T-cell (primary cell): ENCODE data around the gene ADGRB3. TPM values are rescaled to one million over a fixed set of nuclear protein-coding genes. Genes with fewer than 3 reads are reported as not detected.
A peak's percentile ranks its signal among the peaks of the same experiment; 100 is the strongest.

ENCODE experiments used
- ATAC-seq, 4 experiments: fragments of 200-7000 bp in 3 of 4; fragments of 150-1000 bp in 1 of 4; cut with Tn5 transposase; replicated peaks in 1 of 4; 1 replicate in 3 of 4; 2 replicates in 1 of 4; pipeline ENCODE4 v1.10.0; 2021; ENCODE audit warnings: moderate library complexity in 3 of 4, mild to moderate bottlenecking in 2 of 4, moderate number of reproducible peaks in 1 of 4
- CTCF ChIA-PET, 2 donors: fragments of 300-600 bp; sonication (Branson Sonifier 250); formaldehyde crosslinking; loops; one replicate each; lab custom pipeline; 2022; ENCODE audit warnings: antibody characterized with exemption in 2 of 2; lab: Charles Lee
- POLR2A ChIA-PET, 2 donors: fragments of 300-600 bp; sonication (Branson Sonifier 250); formaldehyde crosslinking; loops; one replicate each; lab custom pipeline; 2022; ENCODE audit warnings: antibody characterized with exemption in 2 of 2; lab: Charles Lee
- DNase-seq, 35 experiments: peaks; one replicate each; pipeline versions ENCODE4 v3.0.0 to v3.0.0-alpha.2; 2013 to 2023
- H3K27ac ChIP-seq: one replicate; pipeline ENCODE4 v1.5.1; 2013; ENCODE audit warnings: low read length
- H3K27me3 ChIP-seq, 2 experiments: replicated peaks in 1 of 2; 1 replicate in 1 of 2; 2 replicates in 1 of 2; pipeline versions ENCODE4 v1.6.1 to v1.7.0; 2013; ENCODE audit warnings: low read length in 1 of 2, mixed read lengths in 1 of 2; ENCODE audit not compliant: control insufficient read depth in 2 of 2, insufficient read depth in 2 of 2; ENCODE audit errors: extremely low read depth in 1 of 2
- H3K36me3 ChIP-seq, 2 donors: 1 replicate in 1 of 2; 2 replicates in 1 of 2; pipeline versions ENCODE4 v1.6.1 to v1.7.0; 2013; ENCODE audit warnings: low read length in 1 of 2; ENCODE audit not compliant: control insufficient read depth in 2 of 2, insufficient read depth in 1 of 2; ENCODE audit errors: extremely low read depth in 1 of 2
- H3K4me1 ChIP-seq, 2 experiments: 1 replicate in 1 of 2; 2 replicates in 1 of 2; pipeline versions ENCODE4 v1.6.1 to v1.7.0; 2013; ENCODE audit warnings: low read length in 2 of 2, mixed read lengths in 1 of 2; ENCODE audit not compliant: insufficient read depth in 2 of 2, control insufficient read depth in 1 of 2; ENCODE audit errors: extremely low read depth in 1 of 2
- H3K4me3 ChIP-seq, 2 donors: 1 replicate in 1 of 2; 2 replicates in 1 of 2; pipeline versions ENCODE4 v1.5.1 to v1.7.0; 2013; ENCODE audit warnings: mild to moderate bottlenecking in 2 of 2, low read length in 1 of 2, moderate library complexity in 1 of 2; ENCODE audit not compliant: control insufficient read depth in 1 of 2; ENCODE audit errors: extremely low read depth in 1 of 2
- H3K9me3 ChIP-seq: 2 replicates; pipeline ENCODE4 v1.7.0; 2013
- H3K27ac Mint-ChIP-seq, 2 donors: one replicate each; pipeline ENCODE4 v1.8.0; 2020 to 2021; ENCODE audit warnings: mild to moderate bottlenecking in 2 of 2, mixed read lengths in 2 of 2
- H3K27me3 Mint-ChIP-seq, 2 donors: one replicate each; pipeline ENCODE4 v1.8.0; 2021 to 2022; ENCODE audit warnings: mixed read lengths in 2 of 2
- H3K36me3 Mint-ChIP-seq: one replicate; pipeline ENCODE4 v1.8.0; 2021; ENCODE audit warnings: mixed read lengths
- H3K4me1 Mint-ChIP-seq, 3 donors: one replicate each; pipeline ENCODE4 v1.8.0; 2020 to 2022; ENCODE audit warnings: mixed read lengths in 3 of 3, mild to moderate bottlenecking in 1 of 3
- H3K4me3 Mint-ChIP-seq, 3 donors: one replicate each; pipeline ENCODE4 v1.8.0; 2020 to 2022; ENCODE audit warnings: mild to moderate bottlenecking in 3 of 3, mixed read lengths in 3 of 3, moderate library complexity in 3 of 3
- H3K9me3 Mint-ChIP-seq, 3 donors: one replicate each; pipeline ENCODE4 v1.8.0; 2020 to 2022; ENCODE audit warnings: mixed read lengths in 3 of 3
- WGBS: methylation state at CpG from one replicate; pipeline ENCODE4 v1.1.5; 2013; ENCODE audit warnings: missing lambda C conversion rate; ENCODE audit not compliant: insufficient coverage; 5-methylcytosine and 5-hydroxymethylcytosine counted together
- total RNA-seq, 35 experiments: library from RNA in 6 of 35; stranded (reverse) in 6 of 35; fragments of 120-200 nt in 1 of 35; gene quantifications; one replicate each; pipeline versions ENCODE4 v1.2.1 to v1.2.4 and lab custom pipeline; 2013 to 2026

ADGRB3 gene
- total RNA-seq, 5 donors from 2014 or later (not counting 1 experiment from before 2014, with no cell fraction given): not detected

DNA sequence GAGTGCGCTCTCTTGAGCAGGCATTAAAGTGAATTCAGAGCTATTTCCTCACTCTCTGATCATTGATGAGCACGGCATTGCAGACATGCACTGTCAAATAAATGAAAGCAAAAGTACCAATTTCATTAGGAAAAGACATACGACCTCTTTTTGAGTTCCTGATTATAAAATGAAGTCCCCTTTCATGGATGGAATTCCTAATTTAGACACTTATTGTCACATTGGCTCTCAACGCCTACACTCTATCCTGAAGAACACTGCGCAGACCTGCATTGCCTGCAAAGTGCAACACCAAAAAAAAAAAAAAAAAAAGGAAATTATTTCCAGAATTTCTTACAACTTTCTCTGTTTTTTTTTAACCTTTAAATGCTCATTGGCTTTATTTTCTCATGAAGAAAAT, 1.6 kb downstream of the ADGRB3 start:
- 71% methylated on average over 1 of the region's 5 CpGs for WGBS
- ChIA-PET POLR2A (no interaction called here), CTCF (interaction anchor here (0.6 to 1.2 kb wide), 3 partner anchors 8 to 1472 kb away, joined by 3 to 4 read pairs (median 4); no protein-coding TSS in a partner anchor)
- H3K27ac ChIP-seq: no peak overlapping the region
- peaks cover 5 to 14% of the 10 kb centered on the region in 2 experiments for H3K4me1 ChIP-seq
- peaks cover 22 to 33% (median 24%) of the 10 kb centered on the region in 3 donors for H3K4me1 Mint-ChIP-seq
- H3K9me3 ChIP-seq: no peaks in the 10 kb centered on the region
- H3K4me3 ChIP-seq: no peak overlapping the region
- no peaks in the 10 kb centered on the region for H3K36me3 ChIP-seq
- DNase-seq (no peak), ATAC-seq (no peak)
- peaks cover 54 to 55% of the 10 kb centered on the region in 2 donors for H3K27me3 Mint-ChIP-seq
- peaks cover 7 to 17% of the 10 kb centered on the region in 2 experiments for H3K27me3 ChIP-seq
- no peaks in the 10 kb centered on the region for H3K9me3 Mint-ChIP-seq
- peak overlapping the region in 1 of 3 donors; percentile 22 for H3K4me3 Mint-ChIP-seq
- H3K27ac Mint-ChIP-seq: no peak overlapping the region
- H3K36me3 Mint-ChIP-seq: no peaks in the 10 kb centered on the region

- no peak for DNase-seq
- ChIA-PET POLR2A (interaction anchor here in 1 of 2 donors (0.6 kb wide), 1 partner anchor 1122 kb away, joined by 4 read pairs; no protein-coding TSS in a partner anchor), CTCF (interaction anchor here in 1 of 2 donors (1.2 kb wide), 1 partner anchor 9 kb away, joined by 4 read pairs; no protein-coding TSS in a partner anchor)
- Histone ChIP-seq H3K36me3 (no peaks in the 10 kb centered on the region), H3K4me1 (peaks cover 5 to 14% of the 10 kb centered on the region in 2 experiments), H3K9me3 (no peaks in the 10 kb centered on the region), H3K27ac (no peak overlapping the region), H3K4me3 (no peak overlapping the region), H3K27me3 (peaks cover 7 to 17% of the 10 kb centered on the region in 2 experiments)
- Mint-ChIP-seq H3K4me3 (peak overlapping the region in 1 of 3 donors; percentile 22), H3K9me3 (no peaks in the 10 kb centered on the region), H3K4me1 (peaks cover 22 to 33% (median 24%) of the 10 kb centered on the region in 3 donors), H3K27ac (no peak overlapping the region), H3K27me3 (peaks cover 54 to 55% of the 10 kb centered on the region in 2 donors), H3K36me3 (no peaks in the 10 kb centered on the region)
- WGBS: no CpG with 5 or more reads among the region's 2 CpGs
- ATAC-seq: no peak
Observed at GRCh38 chr6:68637071-68637470, 2.0 kb downstream of the ADGRB3 start.

GRCh38 chr6:68637782-68638181, 2.7 kb downstream of the ADGRB3 start:
- Mint-ChIP-seq H3K9me3 (no peaks in the 10 kb centered on the region), H3K27ac (no peak overlapping the region), H3K4me3 (no peak overlapping the region), H3K36me3 (no peaks in the 10 kb centered on the region), H3K4me1 (peaks cover 22 to 33% (median 24%) of the 10 kb centered on the region in 3 donors), H3K27me3 (peaks cover 52 to 55% of the 10 kb centered on the region in 2 donors)
- no peaks in the 10 kb centered on the region for H3K9me3 ChIP-seq
- H3K27me3 ChIP-seq: peaks cover 7 to 17% of the 10 kb centered on the region in 2 experiments
- CTCF ChIA-PET: interaction anchor here in 1 of 2 donors (1.2 kb wide), 1 partner anchor 9 kb away, joined by 4 read pairs; no protein-coding TSS in a partner anchor
- no peaks in the 10 kb centered on the region for H3K36me3 ChIP-seq
- ATAC-seq (no peak), DNase-seq (no peak)
- WGBS: no CpG with 5 or more reads among the region's 1 CpG
- H3K4me3 ChIP-seq: no peak overlapping the region
- no peak overlapping the region for H3K27ac ChIP-seq
- POLR2A ChIA-PET: interaction anchor here in 1 of 2 donors (0.6 kb wide), 1 partner anchor 1122 kb away, joined by 4 read pairs; no protein-coding TSS in a partner anchor
- H3K4me1 ChIP-seq: peaks cover 5 to 14% of the 10 kb centered on the region in 2 experiments

DNA sequence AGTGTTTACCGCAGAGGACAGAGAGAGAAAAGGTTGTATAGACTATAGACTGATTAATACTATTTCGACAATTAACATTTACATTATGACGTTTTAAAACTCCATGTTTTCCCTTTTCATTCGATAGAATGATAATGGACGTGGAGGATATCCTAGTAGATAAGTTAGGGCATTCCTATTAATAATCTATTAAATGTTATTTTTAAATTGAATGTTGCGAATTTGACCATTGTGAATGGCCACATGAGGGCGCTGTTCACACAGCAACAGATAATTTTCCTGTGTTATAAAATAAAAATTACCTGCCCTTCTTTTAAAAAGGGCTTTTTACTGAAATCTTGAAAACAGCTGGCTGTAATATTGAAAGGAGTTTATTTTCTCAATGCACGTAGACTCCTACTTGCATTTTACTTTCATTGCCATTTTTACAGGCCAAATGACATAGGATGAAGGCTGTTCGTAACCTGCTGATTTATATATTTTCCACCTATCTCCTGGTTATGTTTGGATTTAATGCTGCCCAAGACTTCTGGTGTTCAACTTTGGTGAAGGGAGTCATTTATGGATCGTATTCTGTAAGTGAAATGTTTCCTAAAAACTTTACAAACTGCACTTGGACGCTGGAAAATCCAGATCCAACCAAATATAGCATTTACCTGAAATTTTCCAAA, 3.3 kb downstream of the ADGRB3 start:
- H3K4me3 Mint-ChIP-seq: no peak overlapping the region
- H3K36me3 Mint-ChIP-seq: no peaks in the 10 kb centered on the region
- peaks cover 7 to 17% of the 10 kb centered on the region in 2 experiments for H3K27me3 ChIP-seq
- no peak overlapping the region for H3K4me3 ChIP-seq
- no peaks in the 10 kb centered on the region for H3K9me3 ChIP-seq
- CTCF ChIA-PET: interaction anchor here in 1 of 2 donors (0.6 kb wide), 1 partner anchor 1062 kb away, joined by 3 read pairs; no protein-coding TSS in a partner anchor
- peaks cover 22 to 33% (median 22%) of the 10 kb centered on the region in 3 donors for H3K4me1 Mint-ChIP-seq
- no peaks in the 10 kb centered on the region for H3K9me3 Mint-ChIP-seq
- DNase-seq (peak in 1 of 35 experiments; percentile 27), ATAC-seq (no peak)
- no peaks in the 10 kb centered on the region for H3K36me3 ChIP-seq
- H3K4me1 ChIP-seq: peaks cover 5 to 14% of the 10 kb centered on the region in 2 experiments
- 100% methylated on average over 1 of the region's 11 CpGs for WGBS
- no peak overlapping the region for H3K27ac ChIP-seq
- no peak overlapping the region for H3K27ac Mint-ChIP-seq
- peaks cover 46 to 49% of the 10 kb centered on the region in 2 donors for H3K27me3 Mint-ChIP-seq
- POLR2A ChIA-PET: no interaction called here

GRCh38 chr6:68639211-68639610, 4.1 kb downstream of the ADGRB3 start:
- POLR2A ChIA-PET: no interaction called here
- Mint-ChIP-seq H3K4me1 (peaks cover 15 to 25% (median 15%) of the 10 kb centered on the region in 3 donors), H3K4me3 (no peak overlapping the region), H3K27ac (no peak overlapping the region), H3K9me3 (no peaks in the 10 kb centered on the region), H3K27me3 (peaks cover 39 to 40% of the 10 kb centered on the region in 2 donors), H3K36me3 (no peaks in the 10 kb centered on the region)
- 92% methylated on average over 2 of the region's 7 CpGs for whole genome bisulfite sequencing
- ATAC-seq: no peak
- Histone ChIP-seq H3K4me3 (no peak overlapping the region), H3K36me3 (no peaks in the 10 kb centered on the region), H3K4me1 (peaks cover 5 to 14% of the 10 kb centered on the region in 2 experiments), H3K9me3 (no peaks in the 10 kb centered on the region), H3K27me3 (peaks cover 7 to 17% of the 10 kb centered on the region in 2 experiments), H3K27ac (no peak overlapping the region)
- CTCF ChIA-PET: interaction anchor here in 1 of 2 donors (0.6 kb wide), 1 partner anchor 1061 kb away, joined by 3 read pairs; no protein-coding TSS in a partner anchor
- DNase-seq: no peak

GRCh38 chr6:68639826-68640490, 4.9 kb downstream of the ADGRB3 start:
- peaks cover 7 to 12% of the 10 kb centered on the region in 2 experiments for H3K27me3 ChIP-seq
- H3K4me3 Mint-ChIP-seq: no peak overlapping the region
- no peaks in the 10 kb centered on the region for H3K36me3 ChIP-seq
- CTCF ChIA-PET: no interaction called here
- H3K4me1 ChIP-seq: peaks cover 5 to 9% of the 10 kb centered on the region in 2 experiments
- no peaks in the 10 kb centered on the region for H3K36me3 Mint-ChIP-seq
- WGBS: no CpG with 5 or more reads among the region's 13 CpGs
- H3K27ac ChIP-seq: no peak overlapping the region
- peaks cover 10 to 20% (median 10%) of the 10 kb centered on the region in 3 donors for H3K4me1 Mint-ChIP-seq
- no peak for DNase-seq
- H3K27ac Mint-ChIP-seq: no peak overlapping the region
- POLR2A ChIA-PET: no interaction called here
- no peak overlapping the region for H3K4me3 ChIP-seq
- H3K9me3 ChIP-seq: no peaks in the 10 kb centered on the region
- H3K9me3 Mint-ChIP-seq: no peaks in the 10 kb centered on the region
- no peak for ATAC-seq
- peaks cover 34 to 37% of the 10 kb centered on the region in 2 donors for H3K27me3 Mint-ChIP-seq
